ENCODE data around the gene CD177. TPM values are rescaled to one million over a fixed set of nuclear protein-coding genes. Genes with fewer than 3 reads are reported as not detected.
"Not testable (repeated sequence)": the region's sequence is repeated elsewhere in the genome, so short reads cannot be mapped to it uniquely, and the experiment has no call there.

CD177 gene
- total and polyA plus RNA-seq, 8 donors = 0.14 to 2.8 (median 0.28) TPM; not detected in 1

GRCh38 chr19:43351998-43352746 is 1.3 kb upstream of the CD177 start:
- no peak for DNase-seq
- TF ChIP-seq, protein P1, sequence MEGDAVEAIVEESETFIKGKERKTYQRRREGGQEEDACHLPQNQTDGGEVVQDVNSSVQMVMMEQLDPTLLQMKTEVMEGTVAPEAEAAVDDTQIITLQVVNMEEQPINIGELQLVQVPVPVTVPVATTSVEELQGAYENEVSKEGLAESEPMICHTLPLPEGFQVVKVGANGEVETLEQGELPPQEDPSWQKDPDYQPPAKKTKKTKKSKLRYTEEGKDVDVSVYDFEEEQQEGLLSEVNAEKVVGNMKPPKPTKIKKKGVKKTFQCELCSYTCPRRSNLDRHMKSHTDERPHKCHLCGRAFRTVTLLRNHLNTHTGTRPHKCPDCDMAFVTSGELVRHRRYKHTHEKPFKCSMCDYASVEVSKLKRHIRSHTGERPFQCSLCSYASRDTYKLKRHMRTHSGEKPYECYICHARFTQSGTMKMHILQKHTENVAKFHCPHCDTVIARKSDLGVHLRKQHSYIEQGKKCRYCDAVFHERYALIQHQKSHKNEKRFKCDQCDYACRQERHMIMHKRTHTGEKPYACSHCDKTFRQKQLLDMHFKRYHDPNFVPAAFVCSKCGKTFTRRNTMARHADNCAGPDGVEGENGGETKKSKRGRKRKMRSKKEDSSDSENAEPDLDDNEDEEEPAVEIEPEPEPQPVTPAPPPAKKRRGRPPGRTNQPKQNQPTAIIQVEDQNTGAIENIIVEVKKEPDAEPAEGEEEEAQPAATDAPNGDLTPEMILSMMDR (IDR thresholded peaks at IDR 0.05) = no peak
- no peaks in the 10 kb centered on the region for H3K4me1 ChIP-seq
- WGBS, 2 donors = 67 to 74% methylated on average over 7 of the region's 7 CpGs
- no peak for ATAC-seq
- no peaks in the 10 kb centered on the region for H3K27me3 ChIP-seq
- no peak overlapping the region for H3K4me3 ChIP-seq
- intact Hi-C loops (cut with DNase I) = no loop called here
- H3K27ac ChIP-seq = no peak overlapping the region
- FAIRE-seq = no peak
- no peaks in the 10 kb centered on the region for H3K36me3 ChIP-seq
- H3K9me3 ChIP-seq = no peaks in the 10 kb centered on the region

DNA sequence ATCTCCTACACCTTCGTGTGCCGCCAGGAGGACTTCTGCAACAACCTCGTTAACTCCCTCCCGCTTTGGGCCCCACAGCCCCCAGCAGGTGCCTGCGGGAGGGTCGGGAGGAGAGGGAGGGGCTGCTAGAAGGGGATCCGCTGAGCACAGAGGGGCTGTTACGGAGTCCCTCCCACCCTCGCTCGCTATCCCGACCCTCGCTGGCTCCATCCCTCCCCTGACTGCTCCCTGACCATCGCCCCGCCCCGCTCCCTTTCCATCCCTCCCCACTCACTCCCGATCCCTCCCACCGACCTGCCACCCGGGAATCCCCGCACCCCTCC is 780 bp downstream of the CD177 start:
- Histone ChIP-seq H3K4me3 (no peak overlapping the region), H3K27me3 (no peaks in the 10 kb centered on the region), H3K36me3 (no peaks in the 10 kb centered on the region), H3K27ac (no peak overlapping the region), H3K9me3 (no peaks in the 10 kb centered on the region), H3K4me1 (no peaks in the 10 kb centered on the region)
- intact Hi-C loops (cut with DNase I) = no loop called here
- ATAC-seq (peak in 2 of 4 donors; percentile 41 to 89), FAIRE-seq (no peak), DNase-seq (peak in 1 of 6 donors; percentile 30)
- TF ChIP-seq, protein P1 (IDR thresholded peaks at IDR 0.05) = no peak
- 6 to 16% methylated on average over 16 to 19 of the region's 19 CpGs for WGBS, 2 donors

DNA sequence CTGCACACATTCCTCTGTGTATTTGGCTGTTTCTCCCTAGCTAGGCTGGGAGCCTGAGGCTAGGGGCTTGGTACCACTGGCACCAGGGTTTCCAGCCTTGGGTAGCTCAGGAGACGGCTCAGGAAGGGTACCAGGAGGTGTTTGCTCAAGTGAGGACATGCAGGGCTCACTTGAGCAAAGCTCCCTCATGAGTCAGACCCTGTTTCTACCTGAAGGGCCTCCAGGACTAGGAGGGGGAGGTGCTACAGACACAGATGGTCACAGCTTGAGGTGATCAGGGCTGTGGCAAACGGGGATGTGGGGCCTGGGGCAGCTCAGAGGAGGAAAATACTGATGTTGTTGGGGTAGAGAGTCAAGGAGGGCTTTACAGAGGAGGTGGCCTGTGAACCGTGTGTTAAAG is 3.3 kb downstream of the CD177 start:
- H3K27me3 ChIP-seq; intact Hi-C loops (cut with DNase I); H3K4me1 ChIP-seq; H3K27ac ChIP-seq; DNase-seq; H3K4me3 ChIP-seq; ATAC-seq; H3K36me3 ChIP-seq; H3K9me3 ChIP-seq; FAIRE-seq: not testable (repeated sequence)
- no CpG with 5 or more reads among the region's 3 CpGs for WGBS, 2 donors

DNA sequence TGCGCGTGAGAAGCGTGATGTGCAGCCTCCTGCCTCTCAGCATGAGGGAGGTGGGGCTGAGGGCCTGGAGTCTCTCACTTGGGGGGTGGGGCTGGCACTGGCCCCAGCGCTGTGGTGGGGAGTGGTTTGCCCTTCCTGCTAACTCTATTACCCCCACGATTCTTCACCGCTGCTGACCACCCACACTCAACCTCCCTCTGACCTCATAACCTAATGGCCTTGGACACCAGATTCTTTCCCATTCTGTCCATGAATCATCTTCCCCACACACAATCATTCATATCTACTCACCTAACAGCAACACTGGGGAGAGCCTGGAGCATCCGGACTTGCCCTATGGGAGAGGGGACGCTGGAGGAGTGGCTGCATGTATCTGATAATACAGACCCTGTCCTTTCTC is 8.7 kb downstream of the CD177 start:
- intact Hi-C loops (cut with DNase I) = no loop called here
- no peak overlapping the region for H3K27ac ChIP-seq
- ATAC-seq (peak in 1 of 4 donors; percentile 39), DNase-seq (no peak), FAIRE-seq (no peak)
- no peak overlapping the region for H3K4me3 ChIP-seq
- no peaks in the 10 kb centered on the region for H3K4me1 ChIP-seq
- no peaks in the 10 kb centered on the region for H3K9me3 ChIP-seq
- no peaks in the 10 kb centered on the region for H3K27me3 ChIP-seq
- TF ChIP-seq, protein P1 (IDR thresholded peaks at IDR 0.05) = no peak
- 46 to 60% methylated on average over 8 of the region's 8 CpGs for WGBS, 2 donors
- H3K36me3 ChIP-seq = no peaks in the 10 kb centered on the region

GRCh38 chr19:43362745-43363144 is 9.3 kb downstream of the CD177 start:
- no peaks in the 10 kb centered on the region for H3K36me3 ChIP-seq
- DNase-seq (no peak), ATAC-seq (no peak), FAIRE-seq (no peak)
- no peaks in the 10 kb centered on the region for H3K27me3 ChIP-seq
- no peak overlapping the region for H3K27ac ChIP-seq
- WGBS, 2 donors = 59 to 67% methylated on average over 11 of the region's 11 CpGs
- H3K4me3 ChIP-seq = no peak overlapping the region
- H3K4me1 ChIP-seq = no peaks in the 10 kb centered on the region
- no peaks in the 10 kb centered on the region for H3K9me3 ChIP-seq
- intact Hi-C loops (cut with DNase I) = no loop called here
- TF ChIP-seq, protein P1 (IDR thresholded peaks at IDR 0.05) = no peak

DNA sequence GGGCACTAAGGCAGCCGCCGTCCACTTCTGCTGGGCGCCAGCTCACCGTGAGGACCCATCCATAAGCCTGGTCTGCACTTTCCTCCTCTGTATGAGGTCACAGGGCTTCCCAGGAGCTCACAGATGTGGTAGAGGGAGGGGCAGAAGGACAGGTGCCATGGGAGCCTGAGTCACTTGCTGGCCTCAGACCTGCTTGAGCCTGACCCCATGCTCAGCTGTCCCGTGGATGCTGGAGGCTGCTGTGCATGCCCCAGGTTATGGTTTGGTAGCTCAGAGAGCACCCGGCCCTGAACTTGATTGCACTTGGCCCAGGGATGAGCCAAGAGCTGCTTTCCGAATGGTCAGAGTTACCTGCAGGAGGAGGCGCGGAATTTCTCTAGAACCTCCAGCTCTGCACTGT is 12.2 kb downstream of the CD177 start:
- H3K4me3 ChIP-seq; H3K27me3 ChIP-seq; H3K9me3 ChIP-seq; FAIRE-seq; H3K4me1 ChIP-seq; ATAC-seq; DNase-seq; intact Hi-C loops (cut with DNase I); H3K27ac ChIP-seq; H3K36me3 ChIP-seq: not testable (repeated sequence)
- WGBS, 2 donors = 60 to 79% methylated on average over 5 of the region's 9 CpGs

Measured in pancreas (tissue), 10 donors.